ENCODE measurements around the gene CD47.

GRCh38 chr3:108113975-108114374 lies 23.1 kb upstream of the CD47 start:
- TF ChIP-seq, protein P1, sequence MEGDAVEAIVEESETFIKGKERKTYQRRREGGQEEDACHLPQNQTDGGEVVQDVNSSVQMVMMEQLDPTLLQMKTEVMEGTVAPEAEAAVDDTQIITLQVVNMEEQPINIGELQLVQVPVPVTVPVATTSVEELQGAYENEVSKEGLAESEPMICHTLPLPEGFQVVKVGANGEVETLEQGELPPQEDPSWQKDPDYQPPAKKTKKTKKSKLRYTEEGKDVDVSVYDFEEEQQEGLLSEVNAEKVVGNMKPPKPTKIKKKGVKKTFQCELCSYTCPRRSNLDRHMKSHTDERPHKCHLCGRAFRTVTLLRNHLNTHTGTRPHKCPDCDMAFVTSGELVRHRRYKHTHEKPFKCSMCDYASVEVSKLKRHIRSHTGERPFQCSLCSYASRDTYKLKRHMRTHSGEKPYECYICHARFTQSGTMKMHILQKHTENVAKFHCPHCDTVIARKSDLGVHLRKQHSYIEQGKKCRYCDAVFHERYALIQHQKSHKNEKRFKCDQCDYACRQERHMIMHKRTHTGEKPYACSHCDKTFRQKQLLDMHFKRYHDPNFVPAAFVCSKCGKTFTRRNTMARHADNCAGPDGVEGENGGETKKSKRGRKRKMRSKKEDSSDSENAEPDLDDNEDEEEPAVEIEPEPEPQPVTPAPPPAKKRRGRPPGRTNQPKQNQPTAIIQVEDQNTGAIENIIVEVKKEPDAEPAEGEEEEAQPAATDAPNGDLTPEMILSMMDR (IDR thresholded peaks at IDR 0.05) = no peak
- no peak for TF ChIP-seq POLR2A (IDR thresholded peaks at IDR 0.05)
